Cardiac muscle cell (in vitro differentiated cells and primary cell): Measurements from ENCODE around the gene CTDSP2. TPM values are rescaled to one million over a fixed set of nuclear protein-coding genes. Genes with fewer than 3 reads are reported as not detected.

Experiments
- DNase-seq, 2 donors: peaks; one replicate each; pipeline versions ENCODE4 v3.0.0 to v3.0.0-alpha.2; 2010 to 2017; ENCODE audit warnings: low read depth in 1 of 2, low spot score in 1 of 2
- H3K27ac ChIP-seq: fragments of 200-600 bp; sonication (generic); 2 replicates; pipeline ENCODE4 v1.5.1; 2016
- H3K27me3 ChIP-seq: fragments of 200-600 bp; sonication (generic); 2 replicates; pipeline ENCODE4 v1.6.0; 2016; ENCODE audit warnings: control low read depth
- H3K36me3 ChIP-seq: fragments of 200-600 bp; sonication (generic); 2 replicates; pipeline ENCODE4 v1.5.1; 2016; ENCODE audit warnings: control low read depth
- H3K4me1 ChIP-seq: fragments of 200-600 bp; sonication (generic); 2 replicates; pipeline ENCODE4 v1.8.1; 2017; ENCODE audit warnings: low read depth, mild to moderate bottlenecking, mixed run types
- H3K4me3 ChIP-seq: fragments of 200-600 bp; sonication (generic); 2 replicates; pipeline ENCODE4 v1.5.1; 2016; ENCODE audit warnings: mild to moderate bottlenecking
- H3K9me3 ChIP-seq: fragments of 200-600 bp; sonication (generic); 2 replicates; pipeline ENCODE4 v1.5.1; 2017; ENCODE audit warnings: low read depth, mild to moderate bottlenecking, control low read depth
- polyA plus RNA-seq: library from polyadenylated mRNA; unstranded; fragments of >200 nt; fragmentation: Nextera tagmentation; extraction: Ambion mirVana; gene quantifications from 2 replicates; pipeline ENCODE4 v1.2.1, GENCODE V29; 2016
- total RNA-seq: library from RNA; depleted of rRNA; stranded (reverse); fragments of >200 nt; gene quantifications from 2 replicates; pipeline ENCODE4 v1.2.3, GENCODE V29; 2016
- TF ChIP-seq, protein P1 (sequence below): IDR thresholded peaks from 2 replicates; pipeline ENCODE4 v1.5.1; 2012; ENCODE audit warnings: low read depth, mild to moderate bottlenecking, low read length

Gene CTDSP2
- total and polyA plus RNA-seq, 2 experiments from 2014 or later: 82.9 to 105 TPM

DNA sequence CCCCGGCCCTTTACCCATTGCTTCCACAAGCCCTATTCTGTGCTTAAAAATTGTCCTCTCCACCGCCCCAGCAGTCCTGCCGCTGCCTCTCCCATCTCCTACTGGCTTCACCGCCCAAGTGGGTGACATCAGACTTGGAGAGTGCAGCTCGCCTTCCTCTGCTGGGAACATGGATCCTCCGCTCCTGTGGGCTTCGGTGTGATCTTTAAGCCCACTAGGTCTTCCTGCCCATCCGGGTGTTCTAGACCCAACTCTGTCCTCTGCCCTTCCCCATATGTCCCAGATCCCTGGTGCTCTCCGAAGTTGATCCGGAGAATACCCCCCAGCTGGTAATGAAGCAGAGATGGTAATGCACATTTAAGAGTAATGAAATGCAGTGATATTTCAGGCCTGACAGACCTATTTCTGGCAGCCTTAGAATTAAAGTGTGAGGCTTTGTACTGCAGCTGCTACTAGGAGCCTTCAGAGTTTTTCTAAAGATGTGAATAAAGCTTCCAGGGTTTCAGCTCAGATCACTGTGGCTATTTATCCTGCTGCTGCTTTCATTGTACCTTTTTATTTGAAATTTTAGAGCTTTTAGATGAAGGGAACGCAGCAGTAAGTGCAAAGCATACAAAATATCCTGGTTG, 22.9 kb upstream of the CTDSP2 start:
- H3K4me3 ChIP-seq: no peak overlapping the region
- H3K9me3 ChIP-seq: no peaks in the 10 kb centered on the region
- peaks cover 15% of the 10 kb centered on the region for H3K4me1 ChIP-seq
- no peaks in the 10 kb centered on the region for H3K27me3 ChIP-seq
- DNase-seq: no peak
- no peak overlapping the region for H3K27ac ChIP-seq
- TF ChIP-seq, protein P1, sequence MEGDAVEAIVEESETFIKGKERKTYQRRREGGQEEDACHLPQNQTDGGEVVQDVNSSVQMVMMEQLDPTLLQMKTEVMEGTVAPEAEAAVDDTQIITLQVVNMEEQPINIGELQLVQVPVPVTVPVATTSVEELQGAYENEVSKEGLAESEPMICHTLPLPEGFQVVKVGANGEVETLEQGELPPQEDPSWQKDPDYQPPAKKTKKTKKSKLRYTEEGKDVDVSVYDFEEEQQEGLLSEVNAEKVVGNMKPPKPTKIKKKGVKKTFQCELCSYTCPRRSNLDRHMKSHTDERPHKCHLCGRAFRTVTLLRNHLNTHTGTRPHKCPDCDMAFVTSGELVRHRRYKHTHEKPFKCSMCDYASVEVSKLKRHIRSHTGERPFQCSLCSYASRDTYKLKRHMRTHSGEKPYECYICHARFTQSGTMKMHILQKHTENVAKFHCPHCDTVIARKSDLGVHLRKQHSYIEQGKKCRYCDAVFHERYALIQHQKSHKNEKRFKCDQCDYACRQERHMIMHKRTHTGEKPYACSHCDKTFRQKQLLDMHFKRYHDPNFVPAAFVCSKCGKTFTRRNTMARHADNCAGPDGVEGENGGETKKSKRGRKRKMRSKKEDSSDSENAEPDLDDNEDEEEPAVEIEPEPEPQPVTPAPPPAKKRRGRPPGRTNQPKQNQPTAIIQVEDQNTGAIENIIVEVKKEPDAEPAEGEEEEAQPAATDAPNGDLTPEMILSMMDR: no peak
- no peaks in the 10 kb centered on the region for H3K36me3 ChIP-seq

DNA sequence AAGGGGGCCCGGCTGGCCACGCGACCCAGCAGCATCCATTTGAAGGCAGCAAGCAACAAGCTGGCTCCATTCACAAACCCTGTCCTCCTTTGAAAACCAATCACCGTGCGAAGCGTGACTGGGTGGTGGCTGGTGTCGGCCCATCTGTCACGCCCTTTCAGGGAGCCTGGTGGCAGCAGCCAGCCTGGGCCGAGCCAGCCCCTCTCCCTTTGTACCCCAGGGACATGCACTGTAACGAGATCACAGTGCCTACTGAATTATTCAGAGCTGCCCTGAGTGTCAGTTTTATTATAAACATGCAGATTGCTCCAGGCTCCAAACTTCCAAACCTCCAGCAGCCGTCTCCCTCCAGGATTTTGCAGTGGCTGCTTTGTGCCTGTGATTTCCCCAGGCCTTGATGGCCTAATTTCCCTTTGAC, 22.3 kb upstream of the CTDSP2 start:
- no peak for DNase-seq
- H3K27ac ChIP-seq: no peak overlapping the region
- TF ChIP-seq, protein P1: no peak

DNA sequence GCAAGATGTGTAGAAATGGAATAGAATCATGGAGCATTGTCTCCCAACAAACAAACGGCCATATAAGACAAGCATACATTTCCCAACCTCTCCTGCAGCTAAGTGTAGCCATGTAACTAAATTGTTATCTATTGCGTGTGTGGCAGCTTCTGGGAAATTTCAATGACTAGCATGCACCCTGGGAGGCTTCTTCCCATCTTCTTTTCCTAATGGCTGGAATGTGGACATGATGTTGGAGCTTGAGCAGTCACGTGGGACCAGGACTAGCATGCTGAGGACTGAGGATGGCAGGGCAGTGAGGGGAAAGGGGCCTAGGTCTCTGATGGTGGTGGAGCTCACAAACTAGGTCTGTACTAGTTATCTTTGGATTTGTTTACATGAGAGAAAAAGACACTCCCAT, 21.7 kb upstream of the CTDSP2 start:
- Histone ChIP-seq H3K27ac (no peak overlapping the region), H3K36me3 (no peaks in the 10 kb centered on the region), H3K4me3 (no peak overlapping the region), H3K27me3 (no peaks in the 10 kb centered on the region), H3K9me3 (no peaks in the 10 kb centered on the region), H3K4me1 (peaks cover 17% of the 10 kb centered on the region)
- peak in 1 of 2 donors; percentile 76 for DNase-seq
- TF ChIP-seq, protein P1: no peak

More for the DNA sequence above, 22.3 kb upstream of the CTDSP2 start:
- H3K4me3 ChIP-seq: no peak overlapping the region
- H3K27me3 ChIP-seq: no peaks in the 10 kb centered on the region
- no peaks in the 10 kb centered on the region for H3K36me3 ChIP-seq
- H3K9me3 ChIP-seq: no peaks in the 10 kb centered on the region
- peaks cover 17% of the 10 kb centered on the region for H3K4me1 ChIP-seq

DNA sequence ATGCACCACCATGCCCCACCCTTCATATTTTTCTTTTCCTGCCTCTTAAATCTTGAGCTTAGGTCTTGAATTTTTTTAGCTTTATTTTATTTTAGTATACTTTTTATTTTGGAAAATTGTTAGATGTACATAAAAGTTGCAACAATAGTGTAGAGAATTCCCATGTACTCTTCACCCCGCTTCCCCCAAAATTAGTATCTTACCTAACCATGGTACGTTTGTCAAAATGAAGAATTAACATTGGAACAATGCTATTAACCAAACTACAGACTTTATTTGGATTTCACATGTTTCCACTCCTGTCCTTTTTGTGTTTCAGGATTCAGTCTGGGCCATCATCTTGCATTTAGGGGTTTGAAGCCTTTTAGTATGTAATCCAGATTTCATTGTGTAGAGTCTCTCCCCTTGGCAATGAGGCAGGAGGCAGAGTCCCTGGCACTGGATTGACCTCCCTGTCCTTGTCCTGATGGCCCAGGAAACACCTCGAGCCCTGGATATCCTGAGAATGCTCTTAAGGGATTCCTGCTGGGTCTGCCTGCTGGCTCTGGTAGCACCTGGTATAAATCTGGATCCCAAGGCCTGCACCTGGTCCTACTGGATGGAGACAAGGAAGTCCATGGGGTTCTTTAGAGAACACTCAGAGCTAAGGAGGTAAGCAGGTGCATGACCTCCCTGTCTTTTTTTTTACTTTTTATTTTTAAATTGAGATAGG, 19.9 kb upstream of the CTDSP2 start:
- no peaks in the 10 kb centered on the region for H3K36me3 ChIP-seq
- no peak overlapping the region for H3K27ac ChIP-seq
- no peak for DNase-seq
- no peak overlapping the region for H3K4me3 ChIP-seq
- TF ChIP-seq, protein P1: no peak
- no peaks in the 10 kb centered on the region for H3K9me3 ChIP-seq
- no peaks in the 10 kb centered on the region for H3K27me3 ChIP-seq
- H3K4me1 ChIP-seq: peaks cover 27% of the 10 kb centered on the region

DNA sequence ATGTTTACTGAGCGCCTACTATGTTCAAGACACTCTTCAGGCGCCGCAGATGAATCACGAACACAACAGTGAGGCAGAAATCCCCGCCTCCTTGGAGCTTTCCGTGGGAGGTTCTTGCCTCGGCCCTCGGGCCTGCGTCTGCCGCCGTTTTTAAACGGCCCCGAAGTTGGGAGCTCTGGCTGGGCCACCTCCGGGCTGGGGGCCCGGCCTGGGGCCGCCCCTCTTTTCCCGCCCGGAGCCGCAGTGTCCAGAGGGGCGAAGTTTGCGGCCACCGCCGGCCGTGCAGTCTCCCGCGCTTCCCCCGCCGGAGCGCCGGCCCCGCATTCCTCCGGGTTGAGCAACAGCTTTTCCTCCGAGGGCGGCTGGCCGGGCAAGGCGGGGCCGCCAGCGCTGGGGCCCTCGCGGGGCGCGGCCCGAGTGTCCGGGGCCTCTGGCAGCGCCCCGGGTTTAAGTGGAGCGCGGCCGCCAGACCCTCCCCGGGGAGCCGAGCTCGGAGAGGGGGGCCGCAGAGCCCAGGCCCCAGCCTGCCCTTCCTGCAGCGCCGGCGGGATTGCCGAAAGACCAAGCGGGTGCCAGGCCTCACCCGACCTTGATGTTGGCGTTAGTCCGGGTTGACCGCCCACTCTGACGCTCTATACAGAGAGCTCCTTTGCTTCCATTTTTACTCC, 18.7 kb upstream of the CTDSP2 start:
- H3K4me1 ChIP-seq: peaks cover 27% of the 10 kb centered on the region
- H3K27ac ChIP-seq: no peak overlapping the region
- no peaks in the 10 kb centered on the region for H3K36me3 ChIP-seq
- peak; percentile 65 to 92 for DNase-seq
- H3K27me3 ChIP-seq: no peaks in the 10 kb centered on the region
- peak overlapping the region; percentile 12 for H3K4me3 ChIP-seq
- TF ChIP-seq, protein P1: no peak
- no peaks in the 10 kb centered on the region for H3K9me3 ChIP-seq
